PFSK-1 (cell line): ENCODE data around the gene UBR7.

Source experiments
- POLR2AphosphoS5 ChIP-seq: IDR thresholded peaks from 2 replicates; pipeline ENCODE4 v1.6.1; 2012; ENCODE audit warnings: low read depth, mild to moderate bottlenecking, control low read depth, low read length, moderate library complexity
- TF ChIP-seq, protein P1 (sequence below), 2 experiments: IDR thresholded peaks; 2 replicates each; pipeline versions ENCODE4 v1.6.1 to v1.8.0; 2011 to 2012; ENCODE audit warnings: low read depth in 2 of 2, low read length in 2 of 2, control low read depth in 1 of 2, inconsistent platforms in 1 of 2, mild to moderate bottlenecking in 1 of 2, moderate library complexity in 1 of 2; ENCODE audit not compliant: insufficient read depth in 1 of 2

- no peak for TF ChIP-seq POLR2AphosphoS5
- TF ChIP-seq, protein P1, sequence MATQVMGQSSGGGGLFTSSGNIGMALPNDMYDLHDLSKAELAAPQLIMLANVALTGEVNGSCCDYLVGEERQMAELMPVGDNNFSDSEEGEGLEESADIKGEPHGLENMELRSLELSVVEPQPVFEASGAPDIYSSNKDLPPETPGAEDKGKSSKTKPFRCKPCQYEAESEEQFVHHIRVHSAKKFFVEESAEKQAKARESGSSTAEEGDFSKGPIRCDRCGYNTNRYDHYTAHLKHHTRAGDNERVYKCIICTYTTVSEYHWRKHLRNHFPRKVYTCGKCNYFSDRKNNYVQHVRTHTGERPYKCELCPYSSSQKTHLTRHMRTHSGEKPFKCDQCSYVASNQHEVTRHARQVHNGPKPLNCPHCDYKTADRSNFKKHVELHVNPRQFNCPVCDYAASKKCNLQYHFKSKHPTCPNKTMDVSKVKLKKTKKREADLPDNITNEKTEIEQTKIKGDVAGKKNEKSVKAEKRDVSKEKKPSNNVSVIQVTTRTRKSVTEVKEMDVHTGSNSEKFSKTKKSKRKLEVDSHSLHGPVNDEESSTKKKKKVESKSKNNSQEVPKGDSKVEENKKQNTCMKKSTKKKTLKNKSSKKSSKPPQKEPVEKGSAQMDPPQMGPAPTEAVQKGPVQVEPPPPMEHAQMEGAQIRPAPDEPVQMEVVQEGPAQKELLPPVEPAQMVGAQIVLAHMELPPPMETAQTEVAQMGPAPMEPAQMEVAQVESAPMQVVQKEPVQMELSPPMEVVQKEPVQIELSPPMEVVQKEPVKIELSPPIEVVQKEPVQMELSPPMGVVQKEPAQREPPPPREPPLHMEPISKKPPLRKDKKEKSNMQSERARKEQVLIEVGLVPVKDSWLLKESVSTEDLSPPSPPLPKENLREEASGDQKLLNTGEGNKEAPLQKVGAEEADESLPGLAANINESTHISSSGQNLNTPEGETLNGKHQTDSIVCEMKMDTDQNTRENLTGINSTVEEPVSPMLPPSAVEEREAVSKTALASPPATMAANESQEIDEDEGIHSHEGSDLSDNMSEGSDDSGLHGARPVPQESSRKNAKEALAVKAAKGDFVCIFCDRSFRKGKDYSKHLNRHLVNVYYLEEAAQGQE (IDR thresholded peaks at IDR 0.05; ENCODE audit: insufficient read depth in 1 of 2, low read depth in 2 of 2, low read length in 2 of 2): no peak
Measured at GRCh38 chr14:93269341-93270068, 62.4 kb downstream of the UBR7 start.
